NCI-H2227 (cell line): ENCODE data around the gene MYRFL.
"Not testable (repeated sequence)": the region's sequence is repeated elsewhere in the genome, so short reads cannot be mapped to it uniquely, and the experiment has no call there.

ENCODE experiments used
- DNase-seq: peaks from one replicate; lab custom pipeline; 2025; ENCODE audit not compliant: unreplicated experiment; lab: John Stamatoyannopoulos, UW

Gene MYRFL

DNA sequence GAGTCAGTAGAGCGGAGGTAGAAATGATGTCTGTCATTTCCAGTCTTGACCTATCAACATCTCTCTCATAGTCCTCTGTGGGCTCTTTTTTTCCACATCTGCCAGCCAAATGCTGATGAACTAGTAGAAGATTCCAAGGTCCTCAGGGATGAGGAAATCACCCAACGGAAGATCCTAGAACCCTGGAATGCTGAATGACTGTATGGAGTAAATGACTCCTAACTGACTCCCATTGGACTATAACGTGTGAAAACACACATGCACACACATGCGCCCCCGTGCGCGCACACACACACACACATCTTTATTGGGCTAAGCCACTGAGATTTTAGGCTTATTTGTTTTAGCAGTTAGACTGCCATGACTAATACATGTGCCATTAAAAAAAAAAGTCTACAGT lies 159.2 kb downstream of the MYRFL start:
- DNase-seq, result no peak

DNA sequence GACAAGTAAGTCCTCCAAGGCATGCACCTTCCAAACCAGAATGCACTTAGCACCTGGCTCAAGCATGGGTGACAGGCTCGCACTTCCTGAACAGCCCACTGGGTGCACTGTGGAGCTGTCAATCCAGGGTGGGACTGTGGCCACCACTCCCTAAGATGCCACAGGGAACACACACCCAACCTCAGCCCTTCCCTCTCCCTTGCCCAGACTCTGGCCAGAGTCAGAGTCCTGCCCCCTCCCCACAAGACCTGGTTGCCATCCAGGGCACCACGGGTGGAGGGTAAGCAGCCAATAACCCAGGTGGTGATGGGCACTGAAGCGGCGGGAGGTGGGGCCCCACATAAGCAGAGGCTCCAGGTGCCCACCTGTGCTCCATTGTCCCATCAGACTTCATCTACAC lies 160.6 kb downstream of the MYRFL start:
- no peak for DNase-seq

DNA sequence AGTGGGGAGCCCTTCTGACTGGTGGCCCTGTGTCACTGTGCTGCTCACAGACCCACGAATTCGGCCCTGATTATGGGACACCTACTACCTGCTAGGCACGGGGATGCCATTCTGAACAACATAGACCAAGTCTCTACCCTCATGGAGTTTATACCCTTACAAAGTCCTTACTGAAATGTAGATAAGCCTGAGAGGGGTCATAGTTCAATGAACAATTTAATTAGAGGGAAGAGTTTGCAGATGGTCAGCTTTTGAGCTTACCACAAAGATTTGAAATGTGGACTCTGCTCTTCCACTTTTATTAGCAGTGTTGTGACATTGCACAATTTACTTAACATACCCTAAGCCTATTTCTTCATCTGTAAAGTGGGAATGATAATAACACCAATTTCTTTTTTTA lies 161.1 kb downstream of the MYRFL start:
- no peak for DNase-seq

DNA sequence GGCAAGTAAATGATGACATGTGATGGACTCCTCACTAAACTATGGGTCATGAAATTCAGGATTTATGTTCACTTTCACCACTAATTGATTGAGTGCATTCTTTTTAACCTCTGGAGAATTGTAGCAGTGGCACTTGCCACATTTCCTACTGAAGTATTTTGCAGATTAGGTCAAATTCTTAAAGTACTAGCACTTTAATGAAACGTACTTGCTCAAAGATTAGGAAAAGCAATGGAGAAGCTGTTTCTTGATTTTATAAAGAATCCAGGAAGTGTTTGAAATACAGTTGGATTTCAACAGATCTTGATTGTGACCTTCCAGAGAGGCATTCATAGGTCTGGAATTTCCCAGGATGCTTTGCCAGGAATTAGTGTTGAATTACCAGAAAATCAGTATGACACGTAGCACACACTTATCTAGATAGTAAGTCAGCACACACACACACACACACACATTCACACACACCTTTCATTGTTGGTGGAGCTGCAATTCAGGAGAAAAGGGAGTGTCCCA lies 162.6 kb downstream of the MYRFL start:
- peak; percentile 44 for DNase-seq

DNA sequence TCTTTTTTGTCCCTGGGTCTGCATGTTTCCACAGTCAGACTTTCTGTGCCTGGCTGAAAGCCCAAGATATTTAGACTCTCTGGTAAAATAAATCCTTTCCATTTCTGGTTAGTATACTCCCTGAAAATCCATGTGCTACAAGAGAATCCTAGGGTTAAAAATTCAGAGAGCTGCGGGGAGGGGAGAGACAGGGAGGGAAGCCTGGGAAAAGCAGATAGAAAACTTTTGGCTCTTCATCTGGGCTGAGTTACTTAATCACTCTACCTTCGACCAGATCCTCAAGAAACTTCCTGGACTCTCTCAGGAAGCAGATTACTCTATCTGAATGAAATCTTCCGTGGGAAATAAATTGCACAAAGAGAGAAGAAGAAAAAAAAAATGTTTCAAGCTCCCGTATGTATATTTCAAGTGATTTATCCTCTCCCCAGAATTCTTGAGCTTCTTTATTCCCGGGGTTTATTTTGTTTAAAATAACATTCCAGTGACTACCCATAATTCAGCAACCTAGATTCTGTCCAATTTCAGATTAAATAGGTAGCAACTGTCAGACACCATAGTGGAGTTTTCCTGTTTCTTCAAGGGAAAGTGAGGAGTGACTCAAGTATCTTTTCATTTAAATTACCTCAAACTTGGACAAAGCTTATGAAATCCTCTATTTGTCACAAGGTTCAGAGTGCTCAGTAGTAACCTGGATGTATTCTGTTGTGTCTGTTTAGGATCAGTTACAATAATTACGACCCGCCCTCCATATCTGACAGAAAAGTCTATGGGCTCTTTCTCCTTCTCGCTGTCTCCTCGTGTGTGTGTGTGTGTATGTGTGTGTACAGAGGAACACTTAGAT lies 163.7 kb downstream of the MYRFL start:
- no peak for DNase-seq

DNA sequence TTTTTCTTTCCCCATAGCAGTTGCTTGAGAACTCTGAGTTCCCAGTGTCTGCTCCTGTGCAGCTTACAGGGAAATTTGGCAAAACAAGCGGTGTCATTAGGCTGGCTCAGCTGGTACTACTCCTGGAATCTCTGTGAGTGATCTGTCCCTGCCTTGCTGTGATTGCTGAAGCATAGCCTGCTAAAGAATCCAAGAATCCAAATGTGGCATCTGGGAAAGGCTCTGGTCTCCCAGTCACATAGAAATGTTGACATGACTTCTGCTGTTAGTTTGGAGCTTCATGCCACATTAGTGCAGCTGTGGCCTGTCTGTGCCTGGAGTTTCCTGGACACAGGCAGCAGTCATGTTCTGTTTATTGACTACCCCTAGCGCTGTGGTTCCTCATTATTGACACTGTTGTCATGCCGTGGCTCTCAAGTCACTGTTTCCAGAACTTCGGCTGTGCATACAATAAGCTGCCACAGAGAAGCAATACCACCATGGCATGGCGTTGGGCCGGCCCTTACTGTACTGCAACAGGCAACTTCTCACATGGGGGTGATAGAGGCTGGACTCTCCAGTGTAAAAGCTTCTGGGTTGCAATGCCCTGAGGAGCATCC lies 166.8 kb downstream of the MYRFL start:
- DNase-seq, result no peak

DNA sequence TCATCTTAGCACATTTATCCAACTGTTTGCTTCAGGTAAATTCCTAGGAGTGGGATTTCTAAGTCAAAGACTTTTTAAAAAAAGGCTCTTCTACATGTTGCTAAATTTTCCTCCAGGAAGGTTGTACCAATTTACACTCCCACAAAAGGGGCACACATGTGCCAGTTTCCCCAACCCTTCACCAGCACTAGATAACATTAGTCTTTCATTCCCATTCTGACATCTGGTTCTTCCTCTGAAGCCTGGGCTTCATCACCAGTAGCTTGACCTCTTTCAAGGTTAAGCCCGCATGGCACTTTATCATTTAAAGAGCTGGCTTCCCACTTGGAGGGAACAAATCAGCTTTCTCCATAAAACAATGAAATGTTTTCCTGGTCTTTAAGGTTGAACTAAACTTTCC lies 168.4 kb downstream of the MYRFL start:
- DNase-seq, result no peak

DNA sequence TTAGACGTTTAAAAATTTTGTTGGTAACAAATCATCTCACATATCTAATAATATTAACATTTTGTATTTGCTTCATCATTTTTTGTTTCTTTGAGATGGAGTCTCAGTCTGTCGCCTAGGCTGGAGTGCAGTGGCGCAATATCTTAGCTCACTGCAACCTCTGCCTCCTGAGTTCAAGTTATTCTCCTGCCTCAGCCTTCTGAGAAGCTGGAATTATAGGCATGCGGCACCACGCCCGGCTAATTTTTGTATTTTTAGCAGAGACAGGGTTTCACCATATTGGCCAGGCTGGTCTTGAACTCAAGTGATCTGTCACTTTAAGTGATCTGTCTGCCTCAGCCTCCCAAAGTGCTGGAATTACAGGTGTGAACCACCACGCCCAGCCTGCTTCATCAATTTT lies 169.1 kb downstream of the MYRFL start:
- not testable (repeated sequence) for DNase-seq

DNA sequence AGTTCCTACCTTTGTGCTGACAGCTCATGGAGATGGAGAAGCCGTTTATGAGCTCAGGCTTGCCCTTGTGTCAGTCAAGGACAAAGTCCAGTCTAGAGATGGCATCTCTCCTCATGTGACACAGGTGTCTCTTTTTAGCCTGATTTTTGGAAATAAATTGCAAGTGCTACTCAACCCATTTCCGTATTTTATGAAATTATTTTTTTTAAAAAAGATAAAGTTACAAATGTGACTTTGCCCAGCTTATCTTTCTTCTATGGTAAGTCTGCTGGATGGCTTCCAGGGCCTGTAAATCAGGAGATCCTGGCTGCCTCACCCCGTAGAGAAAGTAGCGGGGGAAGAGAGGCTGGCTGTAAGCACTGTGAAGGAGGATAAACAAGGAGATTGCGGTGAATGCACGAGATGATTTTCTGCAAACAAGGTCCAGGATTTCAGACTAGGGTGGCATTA lies 169.7 kb downstream of the MYRFL start:
- no peak for DNase-seq

DNA sequence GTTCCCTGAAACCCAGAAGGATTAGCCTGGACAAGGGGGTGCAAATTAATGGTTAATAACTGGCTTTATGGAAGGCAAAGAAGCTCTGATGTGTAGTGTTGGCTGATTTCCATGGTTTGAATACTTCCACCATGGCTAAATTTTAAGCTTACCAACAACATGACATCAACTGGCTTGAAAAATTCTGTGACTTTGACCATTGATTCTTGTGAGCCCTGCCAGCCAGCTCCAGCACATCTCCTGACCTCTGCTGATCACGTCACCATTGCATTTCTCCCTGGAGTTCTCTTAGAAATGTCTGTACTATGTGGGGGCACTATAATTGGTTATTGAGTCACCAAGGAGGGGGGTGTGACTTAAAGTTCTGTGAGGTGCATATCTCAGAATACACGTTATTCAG lies 171.2 kb downstream of the MYRFL start:
- no peak for DNase-seq

DNA sequence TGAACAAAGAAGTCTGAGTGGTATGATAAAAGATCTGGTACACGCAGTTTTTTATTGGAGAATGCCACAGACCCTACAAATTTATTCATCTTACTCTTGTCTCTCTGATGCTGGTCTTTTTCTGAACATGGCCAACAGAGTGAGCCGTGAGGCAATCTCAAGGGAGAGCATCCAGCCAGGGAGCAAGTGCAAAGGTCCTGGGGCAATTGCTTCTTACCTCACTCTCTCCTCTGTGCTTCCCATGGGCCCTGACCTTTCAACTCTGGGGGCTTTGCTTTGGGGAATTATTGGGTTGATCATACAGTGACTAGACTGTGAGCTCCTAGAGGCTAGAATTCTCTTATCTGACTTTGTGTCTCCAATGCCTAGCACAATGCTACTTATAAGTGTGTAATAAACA lies 171.7 kb downstream of the MYRFL start:
- no peak for DNase-seq

DNA sequence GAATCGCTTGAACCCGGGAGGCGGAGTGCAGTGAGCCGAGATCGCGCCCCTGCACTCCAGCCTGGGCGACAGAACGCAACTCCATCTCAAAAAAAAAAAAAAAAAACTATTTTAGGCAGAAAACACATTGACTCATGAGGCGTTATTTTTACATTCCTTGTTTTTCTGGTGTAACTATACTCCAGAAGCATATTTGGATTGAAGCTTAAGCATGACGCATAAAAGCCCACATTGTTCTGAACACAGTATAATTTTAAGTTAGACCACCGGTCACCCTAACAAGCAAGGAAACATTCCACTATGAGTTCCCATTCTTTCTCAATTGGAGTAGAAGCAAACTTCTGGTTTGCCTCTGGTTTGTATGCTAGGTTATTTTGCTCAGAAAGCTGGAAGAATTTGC lies 173.0 kb downstream of the MYRFL start:
- DNase-seq, result no peak

DNA sequence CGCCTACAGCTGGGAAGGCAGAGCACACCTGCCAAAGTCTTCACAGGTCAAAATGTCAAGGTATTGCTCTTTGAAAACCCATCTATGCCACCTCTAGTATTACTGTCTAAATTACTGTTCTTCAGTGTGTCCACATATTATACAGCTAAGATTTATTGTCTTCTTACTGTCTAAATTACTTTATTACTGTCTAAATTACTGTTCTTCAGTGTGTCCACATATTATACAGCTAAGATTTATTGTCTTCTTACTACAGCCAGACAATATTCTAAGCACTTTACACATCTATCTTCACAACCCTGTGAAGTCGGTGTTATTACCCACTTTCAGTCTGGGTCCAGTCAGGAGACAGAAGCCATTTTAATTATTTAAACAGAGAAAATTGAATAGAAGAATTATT lies 173.9 kb downstream of the MYRFL start:
- DNase-seq, result peak; percentile 75

DNA sequence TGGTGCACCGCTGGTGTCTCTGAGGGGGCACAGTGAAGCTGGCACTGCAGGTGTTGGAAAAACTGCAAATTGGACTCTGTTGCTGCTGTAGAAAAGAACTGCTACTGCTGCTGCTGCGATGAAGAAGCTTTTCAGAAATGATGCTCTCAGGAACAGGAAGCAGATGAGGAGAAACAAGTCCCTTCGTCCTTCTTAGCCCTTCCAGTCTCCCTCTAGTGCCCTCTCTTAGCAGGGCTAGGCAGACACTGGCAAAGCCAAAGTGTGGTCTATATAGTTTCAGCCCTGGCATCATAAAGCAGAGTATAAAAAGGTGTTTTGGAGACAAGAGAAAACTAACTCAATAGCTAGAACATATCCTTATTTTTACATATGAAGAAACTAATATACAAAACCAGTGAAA lies 174.5 kb downstream of the MYRFL start:
- no peak for DNase-seq

DNA sequence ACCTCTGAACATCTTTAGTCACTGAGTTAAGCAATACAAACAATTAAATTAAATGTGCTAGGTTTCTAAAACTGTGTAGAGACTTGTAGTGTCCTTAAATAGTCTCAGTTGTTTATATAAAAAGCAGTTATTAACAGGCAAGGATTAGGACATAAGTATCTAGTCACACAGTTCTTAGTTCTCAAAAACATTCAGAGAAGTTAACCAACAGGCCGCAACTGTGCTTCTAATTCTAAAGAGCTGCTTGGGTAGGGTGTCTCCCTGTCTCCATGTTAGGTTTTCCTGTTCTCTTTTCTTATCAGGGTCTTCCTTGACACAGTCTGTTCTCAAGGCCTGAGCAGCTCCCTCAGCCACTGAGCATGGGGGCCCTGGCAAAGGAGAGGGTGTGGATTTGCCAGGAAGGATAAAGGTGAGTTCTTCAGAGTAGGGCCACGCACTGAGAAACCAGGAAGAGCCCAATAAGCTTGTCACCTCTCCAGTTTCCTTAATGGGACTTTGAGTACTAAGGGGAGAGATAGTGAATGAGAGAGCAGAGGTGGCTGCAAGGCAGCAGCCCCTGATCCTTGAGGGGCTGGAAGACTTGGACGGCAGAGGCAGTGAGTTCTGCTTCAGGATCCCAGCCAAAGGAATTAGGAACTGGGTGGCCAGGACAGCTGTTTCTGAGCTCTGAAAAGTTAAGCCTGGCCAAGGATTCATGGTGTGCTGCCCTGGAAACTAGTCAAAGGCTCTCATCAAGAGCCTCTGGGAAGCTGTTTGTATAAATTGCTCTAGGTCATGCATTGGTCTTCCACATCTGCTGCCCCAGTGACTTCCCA lies 177.3 kb downstream of the MYRFL start:
- no peak for DNase-seq

DNA sequence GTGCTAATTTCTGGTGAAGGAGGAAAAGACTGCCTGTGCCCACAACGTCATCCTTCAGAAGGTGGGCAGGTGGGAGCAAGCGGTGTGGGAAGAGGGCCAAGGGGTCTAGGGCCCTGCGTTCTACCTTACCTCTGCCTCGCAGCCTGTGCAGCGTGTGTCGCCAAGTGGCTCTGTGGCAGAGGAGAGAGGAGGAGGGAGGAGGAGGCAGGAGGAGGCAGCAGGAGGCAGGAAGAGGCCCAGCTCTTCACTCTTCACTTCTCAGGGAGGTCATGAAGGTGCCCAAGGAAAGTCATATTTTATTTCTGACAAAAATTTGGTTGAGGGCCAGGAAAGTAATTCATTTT lies 177.9 kb downstream of the MYRFL start:
- no peak for DNase-seq

DNA sequence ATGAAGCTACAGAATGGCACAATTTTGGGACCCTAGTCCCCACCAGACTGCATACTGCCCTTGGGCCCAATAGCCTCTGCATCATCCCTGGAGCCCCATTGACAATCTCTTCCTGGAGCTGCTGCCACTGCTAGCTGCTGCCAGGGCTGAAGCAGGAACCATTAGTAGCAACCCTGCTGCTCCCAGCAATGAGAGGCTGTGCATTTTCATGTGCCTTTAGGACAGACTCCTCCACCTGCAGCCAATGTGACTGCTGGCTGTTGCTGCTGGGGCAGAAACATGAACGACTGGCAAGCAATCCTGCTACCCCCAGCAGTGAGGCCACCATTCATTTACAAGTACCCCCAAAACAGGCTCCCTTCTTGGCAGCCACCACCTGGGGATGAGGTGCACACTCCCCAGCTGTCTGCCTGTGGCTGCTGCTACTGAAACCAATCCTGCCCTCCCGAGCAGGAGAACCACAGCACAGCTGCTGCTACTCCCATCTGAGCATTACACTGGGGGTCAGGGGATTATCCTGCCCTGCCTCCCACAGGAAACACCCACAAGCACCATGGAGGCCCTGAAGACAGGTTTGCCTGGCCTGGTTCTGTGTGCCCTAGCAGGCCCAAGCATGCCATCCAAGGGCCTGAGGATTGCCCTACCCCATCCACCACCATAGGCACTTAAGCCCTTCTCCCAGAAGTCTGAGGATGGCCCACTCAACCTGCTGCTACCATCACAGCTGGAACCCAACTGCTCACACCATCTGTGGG lies 181.0 kb downstream of the MYRFL start:
- no peak for DNase-seq

DNA sequence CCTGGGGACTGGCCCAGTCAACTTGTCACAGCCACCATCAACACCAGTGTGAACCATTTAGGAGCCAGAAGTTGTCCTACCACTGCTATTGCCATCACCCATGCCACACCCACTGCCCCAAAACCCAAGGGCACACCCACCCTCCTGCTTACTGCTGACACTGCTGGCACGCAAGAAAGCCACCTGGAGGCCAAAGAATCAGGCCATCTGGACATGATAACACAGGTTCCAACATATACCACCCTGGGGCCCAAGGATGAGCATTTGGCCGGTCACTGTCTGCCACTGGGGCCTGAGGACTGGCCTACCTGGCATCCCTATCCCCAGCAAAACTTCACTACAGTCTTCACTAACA lies 181.6 kb downstream of the MYRFL start:
- DNase-seq, result no peak

DNA sequence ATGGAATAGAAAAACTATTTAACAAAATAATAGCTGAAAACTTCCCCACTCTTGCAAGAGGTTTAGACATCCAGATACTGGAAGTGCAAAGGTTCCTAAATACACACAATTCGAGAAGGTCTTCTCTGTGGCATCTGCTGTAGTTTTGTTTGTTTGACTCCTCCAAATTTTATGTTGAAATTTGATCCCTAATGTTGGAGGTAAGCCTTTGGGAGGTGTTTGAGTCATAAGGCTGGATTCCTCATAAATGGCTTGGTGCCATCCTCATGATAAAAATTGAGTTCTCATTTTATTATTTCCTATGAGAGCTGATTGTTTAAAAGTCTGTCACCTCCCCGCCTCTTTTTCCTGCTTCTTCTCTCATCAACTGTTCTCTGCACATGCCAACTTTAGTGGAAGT lies 182.7 kb downstream of the MYRFL start:
- no peak for DNase-seq
